Choroid plexus epithelial cell (primary cell): ENCODE results near the gene ZNF497.
"Not testable (repeated sequence)": the region's sequence is repeated elsewhere in the genome, so short reads cannot be mapped to it uniquely, and the experiment has no call there.

Experiments
- DNase-seq: peaks from one replicate; pipeline ENCODE4 v3.0.0-alpha.2; 2010; ENCODE audit warnings: low read depth
- H3K4me3 ChIP-seq: 2 replicates; pipeline ENCODE4 v1.5.1; 2011; ENCODE audit warnings: low read depth, mild to moderate bottlenecking, control low read depth, low read length, moderate library complexity
- CTCF ChIP-seq: conservative IDR thresholded peaks from 2 replicates; pipeline ENCODE4 v1.5.1; 2011; ENCODE audit warnings: low read depth, mild to moderate bottlenecking, control low read depth, inconsistent platforms, low read length, moderate library complexity

Gene ZNF497

GRCh38 chr19:58382997-58383603, 20.5 kb upstream of the ZNF497 start:
- no peak overlapping the region for H3K4me3 ChIP-seq
- no peak for TF ChIP-seq CTCF
- no peak for DNase-seq

DNA sequence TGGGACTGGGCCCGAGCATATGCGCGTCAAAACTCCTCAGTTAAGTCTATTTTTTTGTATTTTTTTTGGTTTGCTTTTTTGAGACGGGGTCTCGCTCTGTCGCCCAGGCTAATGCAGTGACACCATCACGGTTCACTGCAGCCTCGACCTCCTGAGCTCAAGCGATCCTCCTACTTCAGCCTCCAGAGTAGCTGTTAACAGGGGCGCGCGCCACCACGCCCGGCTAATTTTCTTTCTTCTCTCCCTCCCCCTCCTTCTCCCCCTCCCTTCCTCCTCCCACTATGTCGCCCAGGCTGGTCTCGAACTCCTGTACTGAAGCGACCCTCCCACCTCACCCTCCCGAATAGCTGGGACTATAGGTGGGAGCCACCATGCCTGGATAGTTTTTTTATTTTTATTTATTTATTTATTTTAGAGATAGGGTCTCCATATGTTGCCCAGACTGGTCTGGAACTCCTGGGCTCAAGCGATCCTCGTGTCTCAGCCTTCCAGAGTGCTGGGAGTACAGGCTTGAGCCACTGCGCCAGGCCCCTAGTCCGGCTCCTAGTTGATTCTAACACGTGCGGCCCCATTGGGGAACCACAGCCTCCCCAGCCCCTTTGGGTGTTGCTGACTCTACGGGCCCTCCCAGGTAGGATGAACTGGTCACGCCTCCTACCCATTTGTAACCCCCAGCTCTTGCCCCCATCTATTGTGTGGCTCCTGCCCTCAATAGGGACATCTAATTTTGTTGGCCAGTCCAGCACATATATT, 19.1 kb upstream of the ZNF497 start:
- DNase-seq: no peak
- TF ChIP-seq CTCF: no peak

GRCh38 chr19:58380662-58381459, 18.3 kb upstream of the ZNF497 start, which contains the start of gene ZNF837:
Gene ZNF837 (minus strand): TSS chr19:58381030. CDS start chr19:58369332, 11,698 bp downstream.
- peak within 1 kb of the TSS; percentile 77 for H3K4me3 ChIP-seq
- no peak for TF ChIP-seq CTCF
- peak; percentile 100 for DNase-seq

More for the DNA sequence above, 19.1 kb upstream of the ZNF497 start:
- H3K4me3 ChIP-seq: peak overlapping the region; percentile 77

DNA sequence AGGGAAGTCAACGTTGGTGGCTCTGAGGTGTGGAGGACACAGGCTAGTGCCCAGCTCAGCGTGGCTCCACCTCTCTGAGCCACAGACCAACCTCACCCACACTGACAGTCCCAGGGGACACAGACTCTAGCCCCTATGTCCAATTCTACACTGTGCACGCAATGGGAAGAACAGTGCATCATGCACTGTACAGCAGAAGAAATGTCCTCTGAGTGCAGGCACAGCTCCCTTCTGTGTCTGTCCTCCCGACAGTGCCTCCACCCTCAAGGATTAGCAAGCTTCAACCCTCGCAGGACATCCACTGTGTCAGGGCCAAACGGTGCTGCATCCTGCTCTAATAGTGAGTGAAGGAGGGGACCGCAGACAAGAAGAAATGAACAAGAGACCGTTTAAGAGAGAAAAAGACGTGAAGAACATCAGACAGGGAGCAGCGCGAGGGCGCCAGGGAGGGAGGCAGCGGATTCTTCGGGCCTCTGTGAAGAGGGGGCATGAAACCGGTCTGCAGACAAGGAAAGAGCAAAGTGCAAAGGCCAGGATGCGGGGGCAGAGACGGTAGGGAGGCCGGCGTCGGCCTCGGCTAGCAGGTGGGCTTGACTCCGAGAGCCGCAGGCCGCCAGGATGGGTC, 17.6 kb upstream of the ZNF497 start:
- DNase-seq: no peak
- TF ChIP-seq CTCF: no peak
- peak overlapping the region; percentile 77 for H3K4me3 ChIP-seq

DNA sequence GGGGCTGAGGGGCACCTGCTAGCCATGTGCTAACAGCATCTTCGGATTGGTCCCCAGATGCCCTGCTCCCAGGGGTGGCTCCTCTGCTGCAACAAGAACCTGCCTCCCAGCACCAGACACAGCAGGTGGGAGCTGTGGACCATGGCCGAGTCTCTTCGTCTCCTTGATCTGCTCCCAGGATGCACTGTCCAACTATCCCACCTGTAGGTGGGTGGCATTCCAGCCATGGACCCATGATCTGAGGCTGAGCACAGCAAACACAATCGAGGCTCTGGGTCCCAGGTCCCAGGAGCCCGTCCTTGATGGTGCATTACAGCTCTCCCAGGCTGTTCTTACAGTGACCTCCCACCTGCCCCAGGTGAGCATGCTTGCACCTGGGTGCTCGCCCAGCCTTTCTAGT, 16.7 kb upstream of the ZNF497 start:
- no peak for DNase-seq
- TF ChIP-seq CTCF: no peak
- H3K4me3 ChIP-seq: no peak overlapping the region

DNA sequence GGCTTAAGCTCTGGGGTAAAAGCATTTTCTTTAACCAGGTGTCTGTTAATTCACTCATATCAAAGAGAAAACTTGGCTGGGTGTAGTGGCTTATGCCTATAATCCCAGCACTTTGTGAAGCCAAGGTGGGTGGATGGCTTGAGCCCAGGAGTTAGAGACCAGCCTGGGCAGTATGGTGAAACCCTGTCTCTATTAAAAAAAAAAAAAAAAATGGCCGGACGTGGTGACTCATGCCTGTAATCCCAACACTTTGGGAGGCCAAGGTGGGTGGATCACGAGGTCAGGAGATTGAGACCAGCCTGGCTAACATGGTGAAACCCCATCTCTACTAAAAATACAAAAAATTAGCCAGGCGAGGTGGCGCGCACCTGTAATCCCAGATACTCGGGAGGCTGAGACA, 14.2 kb upstream of the ZNF497 start:
- DNase-seq, H3K4me3 ChIP-seq: not testable (repeated sequence)

- no peak overlapping the region for H3K4me3 ChIP-seq
- no peak for TF ChIP-seq CTCF
- peak; percentile 35 for DNase-seq
Observed at GRCh38 chr19:58374200-58374599, 11.6 kb upstream of the ZNF497 start.
